GM12892 (cell line): ENCODE measurements around the gene PTPRN2.

Source experiments
- DNase-seq: peaks from one replicate; pipeline ENCODE4 v3.0.0; 2011; ENCODE audit not compliant: insufficient read length
- FAIRE-seq: peaks from 2 replicates; lab custom pipeline; 2011; peaks lifted over from hg19 to GRCh38; lab: Jason Lieb, UNC
- POLR2A ChIP-seq: IDR thresholded peaks from 2 replicates; pipeline ENCODE4 v1.6.1; 2011; ENCODE audit warnings: low read depth, low read length, control low read depth
- POLR2AphosphoS5 ChIP-seq: IDR thresholded peaks from 2 replicates; pipeline ENCODE4 v1.6.1; 2011; ENCODE audit warnings: low read depth, low read length, control low read depth
- TAF1 ChIP-seq: IDR thresholded peaks from 2 replicates; pipeline ENCODE4 v1.6.1; 2011; ENCODE audit warnings: low read depth, mild to moderate bottlenecking, control low read depth, low read length, borderline replicate concordance

PTPRN2 gene

GRCh38 chr7:158568974-158569857, 18.4 kb downstream of the PTPRN2 start:
- DNase-seq: no peak
- no peak for FAIRE-seq
- TF ChIP-seq TAF1 (no peak), POLR2AphosphoS5 (no peak), POLR2A (no peak)

- no peak for DNase-seq
- TF ChIP-seq POLR2AphosphoS5 (no peak), TAF1 (no peak), POLR2A (no peak)
- no peak for FAIRE-seq
Observed at GRCh38 chr7:158567153-158567603, 20.4 kb downstream of the PTPRN2 start.

GRCh38 chr7:158564663-158565035, 23.0 kb downstream of the PTPRN2 start:
- FAIRE-seq (no peak), DNase-seq (no peak)
- TF ChIP-seq POLR2AphosphoS5 (no peak), POLR2A (no peak), TAF1 (no peak)

DNA sequence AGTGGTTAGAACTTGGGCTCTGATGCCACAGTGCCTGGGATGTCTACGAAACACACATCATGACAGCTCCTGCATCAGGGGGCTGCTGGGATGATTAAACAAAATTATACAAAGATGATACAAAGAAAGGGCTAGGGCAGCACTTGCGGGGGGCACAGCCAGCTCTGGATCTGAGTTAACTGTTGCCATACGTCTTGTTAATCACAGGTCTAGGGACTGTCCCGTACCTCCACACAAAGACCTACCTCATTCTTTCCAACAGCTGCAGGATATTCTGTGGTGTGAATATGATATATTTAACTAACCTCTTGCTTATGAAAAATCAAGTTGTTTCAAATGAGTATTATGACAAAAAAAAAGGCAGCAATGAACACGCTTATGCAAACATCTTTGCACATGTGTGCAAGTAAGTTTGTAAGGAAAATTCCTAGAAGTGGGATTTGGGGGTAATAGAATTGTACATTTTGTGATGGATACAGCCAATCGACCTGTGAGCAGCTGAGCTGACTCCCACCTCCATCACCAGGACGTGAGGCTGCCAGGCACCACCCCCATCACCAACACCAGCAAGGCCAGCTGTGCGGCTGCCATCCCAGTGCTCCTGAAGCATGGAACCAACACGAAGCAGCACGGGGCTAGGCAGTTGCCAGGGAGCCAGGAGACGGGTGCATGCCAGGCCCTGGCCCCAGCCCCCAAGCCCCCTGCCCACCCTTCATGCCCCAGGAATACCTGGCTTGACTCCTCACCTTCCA, 23.5 kb downstream of the PTPRN2 start:
- DNase-seq (no peak), FAIRE-seq (no peak)
- TF ChIP-seq TAF1: no peak
- TF ChIP-seq POLR2A: no peak
- no peak for TF ChIP-seq POLR2AphosphoS5

DNA sequence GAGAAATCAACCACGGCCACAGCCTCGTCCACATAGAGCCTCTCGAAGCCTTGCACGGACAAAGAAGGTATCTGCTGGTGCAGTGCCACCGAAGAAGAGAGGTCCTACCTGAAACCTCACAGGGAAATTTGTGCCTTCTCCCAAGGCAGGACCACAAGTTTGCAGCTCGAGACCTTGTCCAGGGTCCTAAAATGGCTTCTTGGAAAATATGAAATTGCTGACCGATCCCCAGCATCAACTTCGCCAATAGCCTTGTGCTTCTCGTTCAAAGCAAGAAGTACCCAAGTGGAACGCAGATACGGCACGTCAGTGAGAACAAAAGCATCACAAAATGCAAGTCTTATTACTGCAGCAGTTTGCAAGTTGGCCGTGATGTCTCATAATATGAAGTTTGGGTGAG, 24.6 kb downstream of the PTPRN2 start:
- FAIRE-seq: no peak
- TF ChIP-seq TAF1 (no peak), POLR2A (no peak), POLR2AphosphoS5 (no peak)
- no peak for DNase-seq

GRCh38 chr7:158562517-158562916, 25.1 kb downstream of the PTPRN2 start:
- DNase-seq (no peak), FAIRE-seq (no peak)
- TF ChIP-seq POLR2A (no peak), POLR2AphosphoS5 (no peak), TAF1 (no peak)

DNA sequence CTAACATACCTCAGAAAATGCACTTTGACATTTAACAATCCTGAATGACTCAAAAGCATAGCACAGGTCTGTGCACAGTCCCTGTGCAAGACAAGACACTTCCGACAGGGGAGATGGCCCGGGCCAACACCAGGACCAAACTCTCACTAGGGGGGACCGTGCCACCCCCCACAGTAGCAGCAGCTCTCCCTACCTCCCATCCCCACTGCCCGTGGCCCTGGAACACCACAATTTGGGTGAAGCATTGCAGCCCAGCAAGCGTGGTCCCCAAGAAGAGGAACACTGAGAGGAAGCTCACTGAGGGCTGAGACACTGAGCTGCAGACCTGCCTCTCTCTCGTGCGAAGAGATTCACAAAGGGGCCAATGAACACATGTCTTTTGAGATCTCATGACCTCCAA, 26.0 kb downstream of the PTPRN2 start:
- no peak for FAIRE-seq
- TF ChIP-seq POLR2A: no peak
- TF ChIP-seq TAF1: no peak
- no peak for TF ChIP-seq POLR2AphosphoS5
- no peak for DNase-seq

DNA sequence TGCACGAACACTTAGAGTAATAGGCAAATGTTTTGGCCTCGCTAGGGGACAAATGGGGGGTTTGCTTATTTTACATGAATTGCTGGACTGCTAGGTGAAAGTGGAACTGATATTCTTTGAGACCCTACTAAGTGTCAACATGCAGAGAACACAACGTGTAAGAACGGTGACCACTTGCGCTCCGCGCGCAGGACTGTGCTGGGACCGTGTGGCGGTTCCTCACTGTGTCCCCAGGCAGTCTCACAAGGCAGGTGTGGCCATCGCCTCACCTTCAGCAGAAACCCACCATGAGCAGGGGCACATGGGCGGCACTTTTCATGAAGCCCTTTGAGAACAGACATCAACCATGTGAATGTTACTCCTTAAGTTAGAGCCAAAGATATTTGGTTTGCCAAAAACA, 27.2 kb downstream of the PTPRN2 start:
- FAIRE-seq: no peak
- no peak for DNase-seq
- TF ChIP-seq TAF1 (no peak), POLR2AphosphoS5 (no peak), POLR2A (no peak)

GRCh38 chr7:158559356-158559755, 28.3 kb downstream of the PTPRN2 start:
- DNase-seq: no peak
- TF ChIP-seq POLR2AphosphoS5 (no peak), TAF1 (no peak), POLR2A (no peak)
- no peak for FAIRE-seq

- TF ChIP-seq TAF1 (no peak), POLR2AphosphoS5 (no peak), POLR2A (no peak)
- FAIRE-seq (no peak), DNase-seq (no peak)
Observed at GRCh38 chr7:158558816-158559215, 28.8 kb downstream of the PTPRN2 start.

GRCh38 chr7:158557441-158557755, 30.2 kb downstream of the PTPRN2 start:
- no peak for DNase-seq
- TF ChIP-seq TAF1: no peak
- no peak for TF ChIP-seq POLR2A
- TF ChIP-seq POLR2AphosphoS5: no peak
- no peak for FAIRE-seq
